ENCODE data around the gene HMOX1. TPM values are rescaled to one million over a fixed set of nuclear protein-coding genes. Genes with fewer than 3 reads are reported as not detected.
A peak's percentile ranks its signal among the peaks of the same experiment; 100 is the strongest.

HMOX1 gene
- total and polyA plus RNA-seq, 2 of the 13 experiments (the other 11 are each of a cell fraction or from before 2014, with no cell fraction given) = 53.6 to 67.4 TPM

GRCh38 chr22:35380537-35381423, at the start of gene HMOX1 (continued):
- TF ChIP-seq ARID5B (CRISPR knock-in tag; IDR thresholded peaks at IDR 0.05) (peak; percentile 78), ZFP36L1 (CRISPR knock-in tag; IDR thresholded peaks at IDR 0.05) (peak; percentile 28; the same call in 1 of the 2 replicates), NFRKB (IDR thresholded peaks at IDR 0.05) (no peak), KDM5B (CRISPR knock-in tag; IDR thresholded peaks at IDR 0.05; ENCODE audit: borderline replicate concordance) (peak; percentile 76), PITX1 (CRISPR knock-in tag; IDR thresholded peaks at IDR 0.05) (peak; percentile 77; the same call in 1 of the 2 replicates), HOXA3 (CRISPR knock-in tag; IDR thresholded peaks at IDR 0.05) (peak; percentile 77), NR2F1 (CRISPR knock-in tag; IDR thresholded peaks at IDR 0.05) (no peak), MEF2D (CRISPR knock-in tag; IDR thresholded peaks at IDR 0.05) (no peak), DPF2 (CRISPR knock-in tag; IDR thresholded peaks at IDR 0.05; ENCODE audit: borderline replicate concordance, low read depth) (no peak), AKNA (CRISPR knock-in tag; IDR thresholded peaks at IDR 0.05; ENCODE audit: borderline replicate concordance) (no peak), NAIF1 (CRISPR knock-in tag; IDR thresholded peaks at IDR 0.05; ENCODE audit: borderline replicate concordance) (peak; percentile 35; the same call in 1 of the 2 replicates), FOSL2 (CRISPR knock-in tag; IDR thresholded peaks at IDR 0.05) (peak; percentile 64)
- TF ChIP-seq, protein P1, sequence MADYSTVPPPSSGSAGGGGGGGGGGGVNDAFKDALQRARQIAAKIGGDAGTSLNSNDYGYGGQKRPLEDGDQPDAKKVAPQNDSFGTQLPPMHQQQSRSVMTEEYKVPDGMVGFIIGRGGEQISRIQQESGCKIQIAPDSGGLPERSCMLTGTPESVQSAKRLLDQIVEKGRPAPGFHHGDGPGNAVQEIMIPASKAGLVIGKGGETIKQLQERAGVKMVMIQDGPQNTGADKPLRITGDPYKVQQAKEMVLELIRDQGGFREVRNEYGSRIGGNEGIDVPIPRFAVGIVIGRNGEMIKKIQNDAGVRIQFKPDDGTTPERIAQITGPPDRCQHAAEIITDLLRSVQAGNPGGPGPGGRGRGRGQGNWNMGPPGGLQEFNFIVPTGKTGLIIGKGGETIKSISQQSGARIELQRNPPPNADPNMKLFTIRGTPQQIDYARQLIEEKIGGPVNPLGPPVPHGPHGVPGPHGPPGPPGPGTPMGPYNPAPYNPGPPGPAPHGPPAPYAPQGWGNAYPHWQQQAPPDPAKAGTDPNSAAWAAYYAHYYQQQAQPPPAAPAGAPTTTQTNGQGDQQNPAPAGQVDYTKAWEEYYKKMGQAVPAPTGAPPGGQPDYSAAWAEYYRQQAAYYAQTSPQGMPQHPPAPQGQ (CRISPR knock-in tag; IDR thresholded peaks at IDR 0.05; ENCODE audit: borderline replicate concordance) = no peak
- TF ChIP-seq, protein P2, sequence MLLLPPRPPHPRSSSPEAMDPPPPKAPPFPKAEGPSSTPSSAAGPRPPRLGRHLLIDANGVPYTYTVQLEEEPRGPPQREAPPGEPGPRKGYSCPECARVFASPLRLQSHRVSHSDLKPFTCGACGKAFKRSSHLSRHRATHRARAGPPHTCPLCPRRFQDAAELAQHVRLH (CRISPR knock-in tag; IDR thresholded peaks at IDR 0.05; ENCODE audit: borderline replicate concordance, low read depth) = peak; percentile 86
- TF ChIP-seq, protein P3, sequence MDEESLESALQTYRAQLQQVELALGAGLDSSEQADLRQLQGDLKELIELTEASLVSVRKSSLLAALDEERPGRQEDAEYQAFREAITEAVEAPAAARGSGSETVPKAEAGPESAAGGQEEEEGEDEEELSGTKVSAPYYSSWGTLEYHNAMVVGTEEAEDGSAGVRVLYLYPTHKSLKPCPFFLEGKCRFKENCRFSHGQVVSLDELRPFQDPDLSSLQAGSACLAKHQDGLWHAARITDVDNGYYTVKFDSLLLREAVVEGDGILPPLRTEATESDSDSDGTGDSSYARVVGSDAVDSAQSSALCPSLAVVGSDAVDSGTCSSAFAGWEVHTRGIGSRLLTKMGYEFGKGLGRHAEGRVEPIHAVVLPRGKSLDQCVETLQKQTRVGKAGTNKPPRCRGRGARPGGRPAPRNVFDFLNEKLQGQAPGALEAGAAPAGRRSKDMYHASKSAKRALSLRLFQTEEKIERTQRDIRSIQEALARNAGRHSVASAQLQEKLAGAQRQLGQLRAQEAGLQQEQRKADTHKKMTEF (CRISPR knock-in tag; IDR thresholded peaks at IDR 0.05) = peak; percentile 80
